ENCODE measurements around the gene NKX2-1.

The NKX2-1 gene

GRCh38 chr14:36538051-36538450 is 18.0 kb upstream of the NKX2-1 start:
- no peak for ATAC-seq
- no peak for TF ChIP-seq CSDC2 (CRISPR knock-in tag; IDR thresholded peaks at IDR 0.05)
- TF ChIP-seq ZFP3 (CRISPR knock-in tag; IDR thresholded peaks at IDR 0.05), result no peak
- TF ChIP-seq BACH2 (CRISPR knock-in tag; IDR thresholded peaks at IDR 0.05; ENCODE audit: borderline replicate concordance), result no peak
- no peak for TF ChIP-seq OSR1 (CRISPR knock-in tag; IDR thresholded peaks at IDR 0.05)
- TF ChIP-seq ARNTL (CRISPR knock-in tag; IDR thresholded peaks at IDR 0.05; ENCODE audit: borderline replicate concordance, low read depth), result no peak
- TF ChIP-seq PPARA (CRISPR knock-in tag; IDR thresholded peaks at IDR 0.05; ENCODE audit: borderline replicate concordance), result no peak
- no peak for TF ChIP-seq POU6F1 (CRISPR knock-in tag; IDR thresholded peaks at IDR 0.05; ENCODE audit: borderline replicate concordance, low read depth)
- no peak for TF ChIP-seq TSHZ2 (CRISPR knock-in tag; IDR thresholded peaks at IDR 0.05)
- TF ChIP-seq ZFP30 (CRISPR knock-in tag; IDR thresholded peaks at IDR 0.05), result no peak
- TF ChIP-seq SNAI2 (CRISPR knock-in tag; IDR thresholded peaks at IDR 0.05), result no peak
- TF ChIP-seq ZNF565 (CRISPR knock-in tag; conservative IDR thresholded peaks at IDR 0.05; ENCODE audit: low read depth), result no peak
- TF ChIP-seq ZNF70 (CRISPR knock-in tag; IDR thresholded peaks at IDR 0.05), result no peak
- TF ChIP-seq ESRRG (CRISPR knock-in tag; IDR thresholded peaks at IDR 0.05), result no peak
- TF ChIP-seq TCF4 (CRISPR knock-in tag; IDR thresholded peaks at IDR 0.05; ENCODE audit: borderline replicate concordance), result no peak
- no peak for TF ChIP-seq TOX (CRISPR knock-in tag; IDR thresholded peaks at IDR 0.05; ENCODE audit: borderline replicate concordance)
- TF ChIP-seq ZNF8 (CRISPR knock-in tag; IDR thresholded peaks at IDR 0.05), result no peak
- TF ChIP-seq ISL1 (CRISPR knock-in tag; IDR thresholded peaks at IDR 0.05), result no peak
- TF ChIP-seq RARB (CRISPR knock-in tag; IDR thresholded peaks at IDR 0.05), result no peak
- no peak for TF ChIP-seq PATZ1 (CRISPR knock-in tag; IDR thresholded peaks at IDR 0.05; ENCODE audit: borderline replicate concordance)

GRCh38 chr14:36529062-36529461 is 9.0 kb upstream of the NKX2-1 start:
- TF ChIP-seq CSRNP3 (CRISPR knock-in tag; IDR thresholded peaks at IDR 0.05), result no peak
- no peak for TF ChIP-seq ZC3H10 (CRISPR knock-in tag; IDR thresholded peaks at IDR 0.05)
- TF ChIP-seq ISL1 (CRISPR knock-in tag; IDR thresholded peaks at IDR 0.05), result no peak
- no peak for TF ChIP-seq POU6F1 (CRISPR knock-in tag; IDR thresholded peaks at IDR 0.05; ENCODE audit: borderline replicate concordance, low read depth)
- TF ChIP-seq GLIS3 (CRISPR knock-in tag; IDR thresholded peaks at IDR 0.05), result no peak
- ATAC-seq, result no peak

- no peak for TF ChIP-seq ZFP3 (CRISPR knock-in tag; IDR thresholded peaks at IDR 0.05)
- no peak for TF ChIP-seq CSDC2 (CRISPR knock-in tag; IDR thresholded peaks at IDR 0.05)
- TF ChIP-seq GLIS3 (CRISPR knock-in tag; IDR thresholded peaks at IDR 0.05), result no peak
- no peak for TF ChIP-seq POU6F1 (CRISPR knock-in tag; IDR thresholded peaks at IDR 0.05; ENCODE audit: borderline replicate concordance, low read depth)
- TF ChIP-seq ZFP30 (CRISPR knock-in tag; IDR thresholded peaks at IDR 0.05), result no peak
- TF ChIP-seq ZC3H10 (CRISPR knock-in tag; IDR thresholded peaks at IDR 0.05), result no peak
- TF ChIP-seq SNAI2 (CRISPR knock-in tag; IDR thresholded peaks at IDR 0.05), result no peak
- no peak for TF ChIP-seq PATZ1 (CRISPR knock-in tag; IDR thresholded peaks at IDR 0.05; ENCODE audit: borderline replicate concordance)
- no peak for TF ChIP-seq ZNF565 (CRISPR knock-in tag; conservative IDR thresholded peaks at IDR 0.05; ENCODE audit: low read depth)
- TF ChIP-seq RARB (CRISPR knock-in tag; IDR thresholded peaks at IDR 0.05), result no peak
- no peak for TF ChIP-seq ARNTL (CRISPR knock-in tag; IDR thresholded peaks at IDR 0.05; ENCODE audit: borderline replicate concordance, low read depth)
- no peak for ATAC-seq
Observed at GRCh38 chr14:36525746-36526099, 5.7 kb upstream of the NKX2-1 start.
